Breast epithelium (tissue), 3 donors: Measurements from ENCODE around the gene SLC1A5.

Source experiments
- CTCF ChIP-seq, 3 donors: fragments of 450-650 bp; IDR thresholded peaks; one replicate each; pipeline ENCODE4 v1.5.1; 2016 to 2017; ENCODE audit warnings: antibody characterized with exemption in 3 of 3, mild to moderate bottlenecking in 3 of 3, moderate library complexity in 3 of 3
- POLR2A ChIP-seq: fragments of 450-650 bp; IDR thresholded peaks from one replicate; pipeline ENCODE4 v1.6.1; 2016; ENCODE audit warnings: antibody characterized with exemption, mild to moderate bottlenecking, moderate library complexity
- POLR2AphosphoS5 ChIP-seq, 3 donors: sonication (generic); formaldehyde crosslinking; IDR thresholded peaks; one replicate each; pipeline ENCODE4 v1.6.1; 2017; ENCODE audit warnings: antibody characterized with exemption in 3 of 3

- TF ChIP-seq CTCF (IDR thresholded peaks at IDR 0.05), result no peak
- no peak for TF ChIP-seq POLR2A
- TF ChIP-seq POLR2AphosphoS5 (IDR thresholded peaks at IDR 0.05), result no peak
Observed at GRCh38 chr19:46731584-46731983, 56.8 kb downstream of the SLC1A5 start.
